ENCODE data around the gene TRPM2. TPM values are rescaled to one million over a fixed set of nuclear protein-coding genes. Genes with fewer than 3 reads are reported as not detected.

The TRPM2 gene
- total and polyA plus RNA-seq, 2 donors (not counting 3 experiments of a cell fraction or from before 2014, with no cell fraction given): not detected

DNA sequence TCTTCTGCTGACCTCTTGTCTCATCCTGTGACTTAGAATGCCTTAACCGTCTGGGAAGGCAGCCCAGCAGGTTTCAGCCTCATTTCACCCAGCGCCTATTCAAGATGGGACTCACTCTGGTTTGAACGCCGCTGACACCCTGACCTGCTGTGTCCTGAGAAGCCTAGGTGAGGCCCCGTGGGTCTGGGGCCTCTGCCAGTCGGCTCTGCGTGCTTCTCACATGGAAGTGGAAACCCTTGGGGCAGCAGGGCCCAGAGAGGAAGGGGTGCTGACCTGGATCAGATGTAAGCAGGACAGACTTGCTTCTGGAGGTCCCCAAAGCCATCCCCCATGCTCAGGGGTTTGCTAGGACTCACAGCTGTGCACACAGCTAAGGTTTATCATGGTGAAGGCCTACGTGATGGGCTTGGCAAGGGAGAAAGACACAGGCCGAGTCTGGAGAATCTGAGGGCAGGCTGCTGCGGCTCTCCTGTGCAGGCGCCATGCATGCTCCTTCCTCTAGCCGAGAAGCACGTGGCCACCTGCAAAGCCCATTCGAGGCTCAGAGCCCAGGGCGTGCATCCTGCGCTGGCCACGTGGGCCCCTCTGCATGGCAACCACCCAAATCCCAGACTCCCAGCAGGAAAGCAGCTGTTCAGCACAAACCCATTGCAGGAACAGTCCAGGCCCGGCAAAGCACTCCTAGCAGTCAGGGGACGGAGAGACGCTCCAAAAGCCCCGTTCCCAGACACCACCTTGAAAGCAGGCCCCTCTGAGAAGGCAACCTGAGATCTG is 3.8 kb downstream of the TRPM2 start:
- intact Hi-C loops (cut with micrococcal nuclease): no loop called here

More for the DNA sequence above, 3.8 kb downstream of the TRPM2 start:
- Histone ChIP-seq H3K27me3 (ENCODE audit: control insufficient read depth in 2 of 2, insufficient read depth in 2 of 2, low read length in 2 of 2) (no peaks in the 10 kb centered on the region), H3K79me2 (ENCODE audit: control insufficient read depth, insufficient read depth, low read length) (no peaks in the 10 kb centered on the region), H3K9me3 (replicated peaks; ENCODE audit: control insufficient read depth, insufficient read depth, low read length) (no peaks in the 10 kb centered on the region), H3K4me3 (replicated peaks in 1 of 3; ENCODE audit: insufficient read depth in 1 of 3, low read depth in 1 of 3, low read length in 3 of 3) (no peak overlapping the region), H3K4me2 (ENCODE audit: insufficient read depth, low read length) (no peak overlapping the region), H3K36me3 (ENCODE audit: control insufficient read depth in 2 of 2, extremely low read depth in 1 of 2, insufficient read depth in 2 of 2, low read length in 2 of 2) (no peaks in the 10 kb centered on the region), H4K20me1 (replicated peaks; ENCODE audit: control insufficient read depth, extremely low read depth, insufficient read depth, low read length) (no peaks in the 10 kb centered on the region), H3K27ac (ENCODE audit: insufficient read depth, low read depth, low read length) (no peak overlapping the region), H2AFZ (ENCODE audit: low read depth, low read length) (no peak overlapping the region), H3K4me1 (ENCODE audit: control insufficient read depth, extremely low read depth, insufficient read depth, low read length) (no peaks in the 10 kb centered on the region), H3K9ac (replicated peaks; ENCODE audit: extremely low read depth, insufficient read depth, low read length) (no peak overlapping the region), H3K9me1 (replicated peaks; ENCODE audit: control insufficient read depth, extremely low read depth, insufficient read depth, low read length) (no peaks in the 10 kb centered on the region)
- TF ChIP-seq, protein P1, sequence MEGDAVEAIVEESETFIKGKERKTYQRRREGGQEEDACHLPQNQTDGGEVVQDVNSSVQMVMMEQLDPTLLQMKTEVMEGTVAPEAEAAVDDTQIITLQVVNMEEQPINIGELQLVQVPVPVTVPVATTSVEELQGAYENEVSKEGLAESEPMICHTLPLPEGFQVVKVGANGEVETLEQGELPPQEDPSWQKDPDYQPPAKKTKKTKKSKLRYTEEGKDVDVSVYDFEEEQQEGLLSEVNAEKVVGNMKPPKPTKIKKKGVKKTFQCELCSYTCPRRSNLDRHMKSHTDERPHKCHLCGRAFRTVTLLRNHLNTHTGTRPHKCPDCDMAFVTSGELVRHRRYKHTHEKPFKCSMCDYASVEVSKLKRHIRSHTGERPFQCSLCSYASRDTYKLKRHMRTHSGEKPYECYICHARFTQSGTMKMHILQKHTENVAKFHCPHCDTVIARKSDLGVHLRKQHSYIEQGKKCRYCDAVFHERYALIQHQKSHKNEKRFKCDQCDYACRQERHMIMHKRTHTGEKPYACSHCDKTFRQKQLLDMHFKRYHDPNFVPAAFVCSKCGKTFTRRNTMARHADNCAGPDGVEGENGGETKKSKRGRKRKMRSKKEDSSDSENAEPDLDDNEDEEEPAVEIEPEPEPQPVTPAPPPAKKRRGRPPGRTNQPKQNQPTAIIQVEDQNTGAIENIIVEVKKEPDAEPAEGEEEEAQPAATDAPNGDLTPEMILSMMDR (IDR thresholded peaks at IDR 0.05; ENCODE audit: extremely low read depth in 1 of 2, insufficient read depth in 1 of 2, low read depth in 1 of 2, low read length in 2 of 2): no peak
- TF ChIP-seq FOS (IDR thresholded peaks at IDR 0.05; ENCODE audit: borderline replicate concordance, insufficient read depth, low read length) (no peak), MYC (IDR thresholded peaks at IDR 0.05; ENCODE audit: low read depth, low read length) (no peak), POLR2AphosphoS5 (IDR thresholded peaks at IDR 0.05; ENCODE audit: insufficient read depth, low read depth, low read length) (no peak), JUN (IDR thresholded peaks at IDR 0.05; ENCODE audit: borderline replicate concordance, insufficient read depth, insufficient read length, low read depth) (no peak), MAX (IDR thresholded peaks at IDR 0.05; ENCODE audit: insufficient read depth, insufficient read length) (no peak), EZH2 (IDR thresholded peaks at IDR 0.05; ENCODE audit: borderline replicate concordance, low read depth, low read length, severe bottlenecking) (no peak), GATA2 (IDR thresholded peaks at IDR 0.05; ENCODE audit: insufficient read depth, insufficient read length, low read depth, low read length) (no peak), POLR2A (IDR thresholded peaks at IDR 0.05; ENCODE audit: low read depth, low read length) (no peak)
- FAIRE-seq: no peak
- ChIA-PET CTCF (no interaction called here), POLR2A (no interaction called here)
- dilution Hi-C loops (cut with MboI; ENCODE audit: extremely low pct_ligation_motif_present, low sequenced_read_pairs): no loop called here
- BruUV-seq (replicated peaks): no TSS peak
- no peak for DNase-seq (ENCODE audit: low read depth, low spot score)

All from endothelial cell of umbilical vein (primary cell).